SIG-M5 (cell line): ENCODE measurements around the gene SPACA6.

ENCODE experiments used
- DNase-seq: peaks from one replicate; lab custom pipeline; 2025; lab: John Stamatoyannopoulos, UW

SPACA6 gene

GRCh38 chr19:51703575-51704515 is 10.7 kb downstream of the SPACA6 start:
- peak; percentile 7 for DNase-seq

- DNase-seq = no peak
These were observed 11.5 kb downstream of the SPACA6 start for GRCh38 chr19:51704626-51705025.

GRCh38 chr19:51706296-51706695 is 13.2 kb downstream of the SPACA6 start:
- no peak for DNase-seq

GRCh38 chr19:51706885-51707284 is 13.8 kb downstream of the SPACA6 start:
- DNase-seq = no peak

- no peak for DNase-seq
These were observed 15.7 kb downstream of the SPACA6 start for GRCh38 chr19:51708811-51709210.

- DNase-seq = no peak
These were observed 16.4 kb downstream of the SPACA6 start for GRCh38 chr19:51709575-51709974.

- DNase-seq = no peak
These were observed 17.0 kb downstream of the SPACA6 start for GRCh38 chr19:51710163-51710562.

GRCh38 chr19:51711702-51712101 is 18.6 kb downstream of the SPACA6 start:
- DNase-seq = no peak

GRCh38 chr19:51712461-51713081 is 19.4 kb downstream of the SPACA6 start:
- DNase-seq = no peak

- DNase-seq = no peak
These were observed 20.5 kb downstream of the SPACA6 start for GRCh38 chr19:51713319-51714285.

GRCh38 chr19:51714848-51715247 is 21.7 kb downstream of the SPACA6 start:
- no peak for DNase-seq

GRCh38 chr19:51715850-51716249 is 22.7 kb downstream of the SPACA6 start:
- no peak for DNase-seq

GRCh38 chr19:51716925-51717324 is 23.8 kb downstream of the SPACA6 start:
- DNase-seq = no peak

- no peak for DNase-seq
These were observed 26.3 kb downstream of the SPACA6 start for GRCh38 chr19:51719251-51719988.

- DNase-seq = no peak
These were observed 28.8 kb downstream of the SPACA6 start for GRCh38 chr19:51721905-51722304.

- DNase-seq = no peak
These were observed 29.4 kb downstream of the SPACA6 start for GRCh38 chr19:51722492-51722891.

- DNase-seq = no peak
These were observed 31.4 kb downstream of the SPACA6 start for GRCh38 chr19:51724543-51724942.

- DNase-seq = no peak
These were observed 32.9 kb downstream of the SPACA6 start for GRCh38 chr19:51726049-51726448.

GRCh38 chr19:51727349-51727880 is 34.3 kb downstream of the SPACA6 start:
- no peak for DNase-seq

GRCh38 chr19:51729781-51730180 is 36.7 kb downstream of the SPACA6 start:
- no peak for DNase-seq
